Hepatocyte (in vitro differentiated cells): ENCODE results near the gene SLC35E2B.

Experiments
- EZH2 ChIP-seq: fragments of 200-600 bp; sonication (generic); IDR thresholded peaks from 2 replicates; pipeline ENCODE4 v1.6.1; 2016; ENCODE audit warnings: antibody characterized with exemption, mild to moderate bottlenecking, borderline replicate concordance
- EZH2phosphoT487 ChIP-seq: fragments of 200-600 bp; sonication (generic); IDR thresholded peaks from one replicate; pipeline ENCODE4 v1.6.1; 2018; ENCODE audit warnings: antibody characterized with exemption, mild to moderate bottlenecking, low read depth, moderate library complexity; ENCODE audit not compliant: unreplicated experiment, severe bottlenecking
- TF ChIP-seq, protein P1 (sequence below): fragments of 200-600 bp; sonication (generic); IDR thresholded peaks from 2 replicates; pipeline ENCODE4 v1.5.1; 2016; ENCODE audit warnings: antibody characterized with exemption, mild to moderate bottlenecking; ENCODE audit not compliant: poor library complexity

DNA sequence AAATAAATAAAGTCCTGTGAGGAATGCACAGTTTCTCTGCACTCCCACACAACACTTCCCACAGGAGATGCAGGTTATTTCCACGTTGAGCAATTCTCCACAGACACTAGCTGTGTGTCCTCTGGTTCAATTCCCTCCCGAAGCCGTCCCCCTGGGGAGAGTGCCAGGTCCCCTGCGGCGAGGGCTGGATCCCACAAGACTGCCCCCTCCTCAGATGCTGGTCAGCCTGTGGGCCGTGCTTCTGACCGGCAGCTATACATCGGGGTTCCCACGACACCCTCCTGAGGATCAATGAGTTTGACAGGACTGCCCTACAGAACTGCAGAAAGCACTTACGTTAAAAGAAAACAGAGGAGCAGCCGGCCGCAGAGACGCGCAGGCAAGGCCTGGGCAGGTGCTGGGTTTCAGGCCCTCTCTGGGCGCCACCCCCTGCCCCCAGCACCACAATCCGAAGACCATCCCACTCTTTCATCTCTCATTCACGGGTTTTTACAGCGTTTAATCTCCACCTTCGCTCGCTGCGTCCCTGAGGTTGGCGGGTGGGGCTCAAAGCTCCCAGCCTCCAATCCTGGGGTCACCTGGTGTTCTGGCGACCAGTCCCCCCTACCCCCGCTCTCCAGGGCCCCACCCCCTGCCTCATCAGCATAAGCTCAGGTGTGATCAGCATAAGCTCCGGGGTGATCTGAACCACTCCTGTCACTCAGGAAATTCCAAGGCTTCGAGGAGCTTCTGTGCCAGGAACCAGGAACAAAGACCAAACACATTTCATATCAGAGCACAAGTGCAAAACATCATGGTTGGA is 9.3 kb downstream of the SLC35E2B start:
- TF ChIP-seq, protein P1, sequence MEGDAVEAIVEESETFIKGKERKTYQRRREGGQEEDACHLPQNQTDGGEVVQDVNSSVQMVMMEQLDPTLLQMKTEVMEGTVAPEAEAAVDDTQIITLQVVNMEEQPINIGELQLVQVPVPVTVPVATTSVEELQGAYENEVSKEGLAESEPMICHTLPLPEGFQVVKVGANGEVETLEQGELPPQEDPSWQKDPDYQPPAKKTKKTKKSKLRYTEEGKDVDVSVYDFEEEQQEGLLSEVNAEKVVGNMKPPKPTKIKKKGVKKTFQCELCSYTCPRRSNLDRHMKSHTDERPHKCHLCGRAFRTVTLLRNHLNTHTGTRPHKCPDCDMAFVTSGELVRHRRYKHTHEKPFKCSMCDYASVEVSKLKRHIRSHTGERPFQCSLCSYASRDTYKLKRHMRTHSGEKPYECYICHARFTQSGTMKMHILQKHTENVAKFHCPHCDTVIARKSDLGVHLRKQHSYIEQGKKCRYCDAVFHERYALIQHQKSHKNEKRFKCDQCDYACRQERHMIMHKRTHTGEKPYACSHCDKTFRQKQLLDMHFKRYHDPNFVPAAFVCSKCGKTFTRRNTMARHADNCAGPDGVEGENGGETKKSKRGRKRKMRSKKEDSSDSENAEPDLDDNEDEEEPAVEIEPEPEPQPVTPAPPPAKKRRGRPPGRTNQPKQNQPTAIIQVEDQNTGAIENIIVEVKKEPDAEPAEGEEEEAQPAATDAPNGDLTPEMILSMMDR, result no peak
- no peak for TF ChIP-seq EZH2
- no peak for TF ChIP-seq EZH2phosphoT487
